GM19238 (cell line): ENCODE data around the gene VAMP2.

Source experiments
- DNase-seq: peaks from one replicate; pipeline ENCODE4 v3.0.0; 2011; ENCODE audit warnings: low spot score; ENCODE audit not compliant: insufficient read length

The VAMP2 gene

GRCh38 chr17:8155231-8155995 is 7.3 kb downstream of the VAMP2 start:
- DNase-seq, result no peak

GRCh38 chr17:8154608-8155155 is 8.1 kb downstream of the VAMP2 start:
- DNase-seq, result no peak

GRCh38 chr17:8153957-8154607 is 8.7 kb downstream of the VAMP2 start:
- DNase-seq, result no peak

DNA sequence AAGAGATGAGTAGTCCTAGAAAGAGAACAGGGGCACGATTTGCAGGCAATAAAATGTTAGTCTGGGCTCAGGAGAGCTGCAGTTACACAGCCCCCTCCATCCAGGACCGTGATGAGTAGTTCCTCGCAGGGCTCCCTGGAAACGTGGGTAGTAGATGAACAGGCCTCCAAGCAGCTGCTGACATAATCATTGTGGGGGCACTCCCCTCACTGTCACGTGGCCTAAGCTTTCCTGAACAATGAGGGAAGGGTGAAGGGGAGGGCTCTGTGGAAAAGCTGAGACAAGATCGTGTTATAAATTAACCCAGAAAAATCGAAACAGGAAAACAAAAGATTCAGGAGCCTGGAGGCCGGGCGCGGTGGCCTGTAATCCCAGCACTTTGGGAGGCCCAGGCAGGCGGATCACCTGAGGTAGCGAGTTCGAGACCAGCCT is 9.2 kb downstream of the VAMP2 start:
- no peak for DNase-seq

GRCh38 chr17:8153031-8153451 is 9.7 kb downstream of the VAMP2 start:
- DNase-seq, result no peak

DNA sequence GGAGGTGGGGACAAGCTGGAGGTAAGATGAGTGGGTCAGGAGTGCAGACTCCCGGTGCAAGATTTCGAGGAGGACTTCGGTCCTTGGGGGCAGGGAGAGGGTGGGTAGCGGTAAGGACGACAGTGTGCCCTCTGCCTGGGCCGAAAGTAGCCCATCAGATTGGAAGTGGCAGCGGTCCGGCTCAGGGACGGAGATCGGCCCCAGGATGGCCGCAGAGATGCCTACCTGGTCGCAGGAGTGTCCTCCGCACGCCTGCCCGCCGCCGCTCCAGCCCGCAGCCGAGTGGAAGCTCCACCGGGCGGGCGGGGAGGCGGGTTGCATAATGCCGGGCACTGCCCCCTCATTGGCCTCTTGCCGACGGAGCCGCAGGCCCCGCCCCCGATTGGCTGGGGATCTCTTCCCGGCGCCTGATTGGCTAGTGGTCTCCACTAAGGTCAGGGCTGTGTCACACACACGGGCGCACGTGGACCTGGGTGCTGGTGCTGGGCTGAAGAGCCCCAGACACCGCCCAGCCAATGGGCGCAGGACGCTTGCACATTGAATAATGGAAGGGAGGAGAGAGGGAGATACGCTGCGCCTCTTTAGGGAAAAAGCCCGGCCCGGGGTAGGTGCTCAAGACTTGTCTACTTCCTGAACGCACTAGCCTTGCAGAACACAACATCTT is 10.5 kb downstream of the VAMP2 start, which contains the start of gene PER1:
Gene PER1, minus strand, starts transcription at position 293 of the 664 bp plus-strand sequence. CDS start 1,698 bp downstream, outside the sequence.
- DNase-seq, result peak; percentile 77

- DNase-seq, result no peak
Observed at GRCh38 chr17:8151641-8152111, 11.1 kb downstream of the VAMP2 start.

- DNase-seq, result peak; percentile 84
Observed at GRCh38 chr17:8151120-8151640, 11.6 kb downstream of the VAMP2 start.

DNA sequence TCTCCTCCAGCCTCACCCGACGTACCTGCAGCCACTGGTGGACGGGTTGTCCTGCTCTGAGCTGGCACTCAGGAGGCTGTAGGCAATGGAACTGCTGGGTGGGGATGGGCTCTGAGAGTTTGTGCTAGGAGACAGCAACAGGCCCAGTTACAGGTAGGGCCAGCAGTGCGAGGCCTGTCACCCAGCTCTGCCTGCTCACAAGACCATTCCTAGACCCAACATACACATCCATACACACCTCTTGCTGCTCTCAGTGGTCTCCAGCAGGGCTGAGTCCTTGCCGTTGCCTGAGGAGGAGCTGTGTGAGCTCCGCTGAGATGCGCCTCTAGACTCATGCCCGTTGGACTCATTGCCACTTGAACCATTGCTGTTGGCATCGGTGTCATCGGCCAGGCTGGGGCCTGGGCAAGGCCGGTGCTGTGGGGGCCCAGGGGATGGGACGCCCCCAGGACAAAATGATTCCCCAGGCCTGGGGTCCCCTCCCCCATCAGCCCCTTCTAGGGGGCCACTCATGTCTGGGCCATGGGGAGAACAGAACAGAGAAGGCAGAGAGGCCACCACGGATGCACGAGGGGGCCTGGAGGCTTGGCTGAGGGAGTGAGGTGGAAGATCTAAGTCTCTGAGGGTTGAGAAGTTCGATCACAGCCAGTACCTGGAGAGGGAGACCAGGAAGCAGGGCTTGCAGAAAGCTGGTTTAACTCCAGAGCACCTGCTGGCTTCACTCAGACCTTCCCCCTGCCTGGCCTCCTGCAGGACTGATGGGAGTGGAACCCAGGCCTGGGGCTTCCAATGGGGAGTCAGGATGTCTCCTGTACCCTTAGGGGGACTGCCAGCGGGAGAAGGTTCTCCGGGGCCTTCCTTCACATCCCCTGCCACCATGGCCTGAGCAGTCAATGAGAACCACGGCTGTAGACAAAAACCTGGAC is 12.3 kb downstream of the VAMP2 start:
- no peak for DNase-seq

DNA sequence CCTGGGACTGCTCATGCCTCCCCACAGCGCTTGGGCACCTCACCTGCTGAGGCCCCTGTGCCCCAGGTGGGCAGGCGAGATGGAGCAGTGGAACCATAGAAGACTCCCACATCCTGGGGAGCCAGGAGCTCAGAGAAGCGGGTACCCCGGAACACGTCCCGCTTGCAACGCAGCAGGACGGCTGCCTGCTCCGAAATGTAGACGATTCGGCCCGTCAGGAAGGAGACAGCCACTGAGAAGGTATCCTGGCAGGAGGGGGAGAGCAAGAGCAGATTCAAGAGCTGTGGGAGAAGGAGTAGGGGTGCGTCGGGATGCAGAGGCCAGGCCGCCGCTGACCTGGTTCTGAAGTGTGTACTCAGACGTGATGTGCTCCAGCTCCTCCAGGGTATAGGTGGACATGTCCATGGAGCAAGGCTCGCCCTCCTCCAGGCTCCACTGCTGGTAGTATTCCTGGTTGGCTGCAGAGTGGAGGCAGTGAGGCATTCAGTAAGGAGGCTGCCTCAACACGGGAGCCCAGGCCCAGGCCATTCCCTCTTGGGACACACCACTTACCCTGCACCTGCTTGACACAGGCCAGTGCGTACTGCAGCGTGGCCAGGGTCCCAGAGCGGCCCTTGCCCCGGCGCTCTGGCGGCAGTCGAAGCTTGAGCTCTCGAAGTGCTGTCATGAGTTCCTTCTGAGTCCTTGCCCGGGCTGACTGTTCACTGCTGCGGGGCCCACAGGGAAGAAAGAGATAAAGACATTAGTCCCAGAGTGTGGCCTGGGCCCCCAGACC is 13.1 kb downstream of the VAMP2 start:
- no peak for DNase-seq

DNA sequence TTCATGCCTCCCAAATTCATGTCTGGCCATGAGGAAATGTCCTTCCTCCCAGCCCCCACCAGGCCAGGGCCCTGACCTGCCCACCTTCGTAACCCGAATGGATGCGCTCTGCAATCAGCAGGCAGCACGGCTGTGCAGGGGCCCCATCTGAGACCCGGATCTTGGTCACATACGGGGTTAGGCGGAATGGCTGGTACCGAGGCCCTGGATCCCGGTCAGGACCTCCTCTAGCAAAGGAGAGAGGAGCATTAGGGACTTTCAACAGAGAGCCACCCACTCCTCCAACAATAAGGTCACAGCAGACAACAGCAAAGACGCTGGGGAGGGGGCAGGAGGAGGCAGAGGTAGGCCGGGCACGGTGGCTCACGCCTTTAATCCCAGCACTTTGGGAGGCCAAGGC is 14.2 kb downstream of the VAMP2 start:
- DNase-seq, result no peak

- DNase-seq, result no peak
Observed at GRCh38 chr17:8147805-8148404, 14.8 kb downstream of the VAMP2 start.

DNA sequence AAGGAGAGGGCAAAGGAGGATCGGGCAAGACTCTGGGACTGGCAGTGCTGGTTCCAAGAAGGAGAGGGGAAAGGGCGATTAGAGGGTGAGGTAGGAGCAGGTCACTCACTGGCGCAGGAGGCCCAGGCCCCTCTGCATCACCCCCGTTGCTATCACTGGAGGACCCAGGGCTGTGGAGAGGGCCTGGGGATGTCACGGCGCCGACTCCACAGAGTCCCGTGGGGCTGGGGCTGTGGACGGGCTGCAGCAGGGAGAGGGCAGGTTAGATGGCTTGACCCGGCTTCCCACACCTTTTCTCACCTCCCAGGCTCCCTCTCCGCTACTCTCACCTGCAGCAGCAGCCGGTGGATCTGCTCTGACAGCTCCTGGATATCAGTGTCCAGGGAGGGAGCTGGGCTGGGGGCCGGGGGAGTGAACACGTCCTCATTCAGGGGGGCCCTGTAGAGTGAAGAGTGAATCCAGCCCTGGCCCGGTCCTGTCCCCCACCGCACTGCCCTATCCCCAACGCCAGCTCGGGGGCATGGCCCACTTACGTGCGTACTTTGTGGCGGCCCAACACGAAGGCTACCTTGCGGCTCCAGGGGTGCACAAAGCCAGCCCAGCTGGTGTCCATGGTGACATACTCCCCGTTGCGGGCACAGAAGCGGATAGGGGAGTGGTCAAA is 15.5 kb downstream of the VAMP2 start:
- no peak for DNase-seq

DNA sequence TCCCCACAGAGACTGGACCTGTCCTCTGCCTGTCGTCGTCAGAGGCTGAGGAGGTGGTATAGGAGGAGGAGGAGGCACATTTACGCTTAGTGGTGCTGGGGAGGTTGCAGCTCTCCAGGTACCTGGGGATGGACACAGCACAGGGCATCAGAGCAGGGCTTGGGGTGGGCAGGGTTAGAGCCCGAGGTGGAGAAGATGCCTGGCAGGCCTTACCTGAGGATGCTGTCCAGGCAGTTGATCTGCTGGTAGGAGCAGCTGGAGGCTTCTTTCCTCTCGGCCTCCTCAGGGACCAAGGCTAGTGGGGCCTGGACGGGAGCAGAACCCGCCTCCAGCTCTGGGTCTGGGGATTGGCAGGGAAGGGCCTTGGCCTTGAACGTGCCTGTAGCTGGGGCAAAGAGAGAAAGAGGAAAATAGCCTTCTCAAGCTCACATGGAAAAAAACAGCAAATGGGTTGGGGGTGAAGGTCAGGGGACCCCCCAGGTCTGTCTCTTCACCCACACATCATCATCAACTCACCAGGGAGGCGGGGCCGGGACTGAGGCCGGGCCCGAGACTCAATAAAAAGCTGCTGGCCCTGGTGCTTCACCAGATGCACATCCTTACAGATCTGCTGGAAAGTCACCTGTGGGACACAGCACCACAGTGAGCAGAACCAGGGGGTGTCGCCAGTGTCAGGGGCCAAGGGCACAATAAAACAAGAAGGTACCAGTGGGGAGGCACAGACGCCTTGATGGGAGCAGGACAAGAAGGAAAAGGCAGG is 16.2 kb downstream of the VAMP2 start:
- DNase-seq, result no peak

GRCh38 chr17:8145811-8146210 is 16.9 kb downstream of the VAMP2 start:
- DNase-seq, result no peak

DNA sequence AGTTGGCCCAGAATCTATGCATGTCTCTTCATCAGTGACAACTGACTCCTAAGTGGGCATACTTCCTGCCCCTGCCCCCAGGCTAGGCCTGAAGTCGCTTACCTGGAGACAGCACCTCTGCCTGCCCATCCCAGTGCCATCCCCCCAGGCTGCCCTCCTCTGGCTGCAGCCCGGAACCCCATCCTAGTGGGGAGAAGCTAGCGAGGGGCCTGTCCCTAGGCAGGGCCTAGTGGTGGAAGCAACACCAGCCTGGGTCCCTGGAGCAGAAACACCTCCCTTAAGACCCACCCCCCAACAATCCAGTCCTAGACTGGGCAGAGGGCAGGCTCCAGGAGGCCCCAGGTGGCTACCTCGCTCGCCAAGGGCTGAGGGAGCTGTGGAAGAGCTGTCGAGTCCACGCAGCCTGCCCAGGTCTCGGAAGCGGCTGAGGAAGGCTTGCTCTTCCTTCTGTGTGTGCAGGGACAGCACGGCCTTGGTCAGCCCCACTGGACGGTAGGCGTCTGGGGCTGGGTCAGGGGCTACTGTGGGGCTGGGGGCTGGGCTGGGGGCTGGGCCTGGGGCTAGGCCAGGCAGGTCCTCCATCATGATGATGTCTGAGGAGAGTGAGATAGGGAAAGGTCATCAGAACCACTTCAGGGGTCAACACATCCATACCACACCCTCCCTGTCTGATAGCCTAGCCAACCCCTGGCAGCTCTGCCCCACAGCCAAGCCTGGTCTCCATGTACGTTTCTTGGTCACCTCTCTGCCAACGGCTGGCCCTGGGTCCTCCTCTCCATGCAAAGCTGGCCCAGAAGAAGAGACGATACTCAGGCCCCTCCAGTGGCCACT is 18.1 kb downstream of the VAMP2 start:
- no peak for DNase-seq
